Mononuclear cell (primary cell): ENCODE measurements around the gene NIN. TPM values are rescaled to one million over a fixed set of nuclear protein-coding genes. Genes with fewer than 3 reads are reported as not detected.

Experiments used
- H3K27me3 ChIP-seq: 2 replicates; pipeline ENCODE4 v1.6.0; 2011; ENCODE audit warnings: low read length, control low read depth; ENCODE audit not compliant: insufficient read depth
- H3K4me1 ChIP-seq: 2 replicates; pipeline ENCODE4 v1.5.1; 2011; ENCODE audit warnings: mild to moderate bottlenecking, low read length, control low read depth; ENCODE audit not compliant: insufficient read depth
- H3K4me3 ChIP-seq: 2 replicates; pipeline ENCODE4 v1.5.1; 2011; ENCODE audit warnings: mild to moderate bottlenecking, low read length, moderate library complexity
- H3K9me3 ChIP-seq: 2 replicates; pipeline ENCODE4 v1.5.1; 2011; ENCODE audit warnings: low read depth, mild to moderate bottlenecking, control low read depth, low read length
- total RNA-seq: library from RNA; depleted of rRNA; stranded (reverse); fragments of >200 nt; gene quantifications from one replicate; pipeline ENCODE4 v1.2.3, GENCODE V29; 2012

The NIN gene
- total RNA-seq, 1 donor, result 119 TPM

- no peaks in the 10 kb centered on the region for H3K27me3 ChIP-seq
- no peak overlapping the region for H3K4me3 ChIP-seq
- peaks cover 68% of the 10 kb centered on the region for H3K4me1 ChIP-seq
- no peaks in the 10 kb centered on the region for H3K9me3 ChIP-seq
Observed at GRCh38 chr14:50794068-50794645, 36.8 kb downstream of the NIN start.

- H3K27me3 ChIP-seq, result no peaks in the 10 kb centered on the region
- peaks cover 65% of the 10 kb centered on the region for H3K4me1 ChIP-seq
- H3K9me3 ChIP-seq, result no peaks in the 10 kb centered on the region
- no peak overlapping the region for H3K4me3 ChIP-seq
Observed at GRCh38 chr14:50792634-50793068, 38.3 kb downstream of the NIN start.

GRCh38 chr14:50792051-50792477 lies 38.9 kb downstream of the NIN start:
- Histone ChIP-seq H3K4me3 (no peak overlapping the region), H3K9me3 (no peaks in the 10 kb centered on the region), H3K4me1 (peaks cover 61% of the 10 kb centered on the region), H3K27me3 (no peaks in the 10 kb centered on the region)

GRCh38 chr14:50791201-50791600 lies 39.8 kb downstream of the NIN start:
- H3K9me3 ChIP-seq, result no peaks in the 10 kb centered on the region
- peaks cover 63% of the 10 kb centered on the region for H3K4me1 ChIP-seq
- no peaks in the 10 kb centered on the region for H3K27me3 ChIP-seq
- no peak overlapping the region for H3K4me3 ChIP-seq

GRCh38 chr14:50790589-50790988 lies 40.4 kb downstream of the NIN start:
- H3K4me3 ChIP-seq, result no peak overlapping the region
- no peaks in the 10 kb centered on the region for H3K27me3 ChIP-seq
- peaks cover 66% of the 10 kb centered on the region for H3K4me1 ChIP-seq
- no peaks in the 10 kb centered on the region for H3K9me3 ChIP-seq

GRCh38 chr14:50786751-50787464 lies 44.1 kb downstream of the NIN start:
- H3K4me1 ChIP-seq, result peaks cover 70% of the 10 kb centered on the region
- H3K4me3 ChIP-seq, result no peak overlapping the region

GRCh38 chr14:50785457-50786063 lies 45.4 kb downstream of the NIN start:
- no peaks in the 10 kb centered on the region for H3K27me3 ChIP-seq
- H3K9me3 ChIP-seq, result no peaks in the 10 kb centered on the region
- no peak overlapping the region for H3K4me3 ChIP-seq
- peaks cover 59% of the 10 kb centered on the region for H3K4me1 ChIP-seq

More at GRCh38 chr14:50786751-50787464, 44.1 kb downstream of the NIN start:
- H3K9me3 ChIP-seq, result no peaks in the 10 kb centered on the region
- no peaks in the 10 kb centered on the region for H3K27me3 ChIP-seq

- Histone ChIP-seq H3K4me1 (peaks cover 56% of the 10 kb centered on the region), H3K4me3 (no peak overlapping the region), H3K27me3 (no peaks in the 10 kb centered on the region), H3K9me3 (no peaks in the 10 kb centered on the region)
Observed at GRCh38 chr14:50784683-50785456, 46.1 kb downstream of the NIN start.

GRCh38 chr14:50783563-50783962 lies 47.4 kb downstream of the NIN start:
- H3K27me3 ChIP-seq, result no peaks in the 10 kb centered on the region
- H3K9me3 ChIP-seq, result no peaks in the 10 kb centered on the region
- H3K4me3 ChIP-seq, result no peak overlapping the region
- H3K4me1 ChIP-seq, result peaks cover 55% of the 10 kb centered on the region

GRCh38 chr14:50780393-50780792 lies 50.6 kb downstream of the NIN start:
- H3K9me3 ChIP-seq, result no peaks in the 10 kb centered on the region
- peaks cover 45% of the 10 kb centered on the region for H3K4me1 ChIP-seq
- H3K27me3 ChIP-seq, result no peaks in the 10 kb centered on the region
- H3K4me3 ChIP-seq, result no peak overlapping the region

GRCh38 chr14:50778721-50779483 lies 52.1 kb downstream of the NIN start:
- Histone ChIP-seq H3K4me3 (no peak overlapping the region), H3K9me3 (no peaks in the 10 kb centered on the region), H3K27me3 (no peaks in the 10 kb centered on the region), H3K4me1 (peaks cover 32% of the 10 kb centered on the region)

- H3K4me1 ChIP-seq, result peaks cover 21% of the 10 kb centered on the region
- no peak overlapping the region for H3K4me3 ChIP-seq
- no peaks in the 10 kb centered on the region for H3K9me3 ChIP-seq
- no peaks in the 10 kb centered on the region for H3K27me3 ChIP-seq
Observed at GRCh38 chr14:50776522-50776921, 54.4 kb downstream of the NIN start.

GRCh38 chr14:50775357-50775756 lies 55.6 kb downstream of the NIN start:
- Histone ChIP-seq H3K4me3 (no peak overlapping the region), H3K27me3 (no peaks in the 10 kb centered on the region), H3K9me3 (no peaks in the 10 kb centered on the region), H3K4me1 (peaks cover 21% of the 10 kb centered on the region)

GRCh38 chr14:50774542-50775267 lies 56.3 kb downstream of the NIN start:
- Histone ChIP-seq H3K9me3 (no peaks in the 10 kb centered on the region), H3K4me3 (no peak overlapping the region), H3K4me1 (peaks cover 15% of the 10 kb centered on the region), H3K27me3 (no peaks in the 10 kb centered on the region)
